Thoracic aorta (tissue), 2 donors: ENCODE data around the gene MRPS2. TPM values are rescaled to one million over a fixed set of nuclear protein-coding genes. Genes with fewer than 3 reads are reported as not detected.

Source experiments
- ATAC-seq: fragments of 150-250 bp; one replicate; pipeline ENCODE4 v1.8.0; 2017; ENCODE audit warnings: low read depth; ENCODE audit not compliant: insufficient number of reproducible peaks, low FRiP score
- DNase-seq: peaks from one replicate; pipeline ENCODE4 v3.0.0-alpha.2; 2020; ENCODE audit warnings: low spot score
- H3K27ac ChIP-seq, 2 donors: fragments of 200-600 bp; sonication (generic); 1 replicate in 1 of 2; 2 replicates in 1 of 2; pipeline ENCODE4 v1.5.1; 2016; ENCODE audit warnings: mild to moderate bottlenecking in 2 of 2, moderate library complexity in 2 of 2
- H3K27me3 ChIP-seq: fragments of 200-600 bp; sonication (generic); replicated peaks from 2 replicates; pipeline ENCODE4 v1.6.0; 2016; ENCODE audit warnings: mild to moderate bottlenecking; ENCODE audit not compliant: insufficient read depth
- H3K36me3 ChIP-seq: fragments of 200-600 bp; sonication (generic); one replicate; pipeline ENCODE4 v1.5.1; 2016
- H3K4me1 ChIP-seq, 2 donors: fragments of 200-600 bp; sonication (generic); 1 replicate in 1 of 2; 2 replicates in 1 of 2; pipeline versions ENCODE4 v1.5.1 to v1.6.0; 2016; ENCODE audit warnings: low read depth in 2 of 2, mild to moderate bottlenecking in 1 of 2; ENCODE audit not compliant: control insufficient read depth in 1 of 2
- H3K4me3 ChIP-seq: fragments of 200-600 bp; sonication (generic); 2 replicates; pipeline ENCODE4 v1.5.1; 2016; ENCODE audit warnings: mild to moderate bottlenecking
- H3K9me3 ChIP-seq: fragments of 200-600 bp; sonication (generic); 2 replicates; pipeline ENCODE4 v1.5.1; 2016
- CTCF ChIP-seq: fragments of 200-600 bp; sonication (generic); IDR thresholded peaks from one replicate; pipeline ENCODE4 v1.5.1; 2019; ENCODE audit warnings: antibody characterized with exemption
- total RNA-seq, 2 donors: library from RNA; depleted of rRNA; stranded (reverse); fragments of >200 nt; gene quantifications; one replicate each; pipeline versions ENCODE4 v1.1.0 to v1.2.3, GENCODE V29; 2016

MRPS2 gene
- total RNA-seq, 2 donors from 2014 or later, result 31.5 to 32.2 TPM

GRCh38 chr9:135504262-135505243 lies 4.1 kb downstream of the MRPS2 start:
- TF ChIP-seq CTCF, result peak; percentile 53
- ATAC-seq, result no peak
- DNase-seq, result no peak
- H3K27ac ChIP-seq, result no peak overlapping the region
- H3K4me3 ChIP-seq, result no peak overlapping the region
- H3K36me3 ChIP-seq, result peaks cover 25% of the 10 kb centered on the region
- H3K4me1 ChIP-seq, result peaks cover 3 to 16% of the 10 kb centered on the region in 2 donors
- H3K9me3 ChIP-seq, result no peaks in the 10 kb centered on the region
- no peaks in the 10 kb centered on the region for H3K27me3 ChIP-seq

- Histone ChIP-seq H3K4me3 (no peak overlapping the region), H3K36me3 (peaks cover 25% of the 10 kb centered on the region), H3K4me1 (peaks cover 3 to 15% of the 10 kb centered on the region in 2 donors), H3K27ac (no peak overlapping the region), H3K9me3 (no peaks in the 10 kb centered on the region), H3K27me3 (no peaks in the 10 kb centered on the region)
- no peak for ATAC-seq
- no peak for DNase-seq
- TF ChIP-seq CTCF, result no peak
Observed at GRCh38 chr9:135505406-135506187, 5.1 kb downstream of the MRPS2 start.

- Histone ChIP-seq H3K4me3 (no peak overlapping the region), H3K4me1 (peaks cover 3 to 10% of the 10 kb centered on the region in 2 donors), H3K9me3 (no peaks in the 10 kb centered on the region), H3K27me3 (no peaks in the 10 kb centered on the region), H3K36me3 (peaks cover 25% of the 10 kb centered on the region), H3K27ac (no peak overlapping the region)
- DNase-seq (no peak), ATAC-seq (no peak)
- TF ChIP-seq CTCF, result no peak
Observed at GRCh38 chr9:135506327-135507103, 6.0 kb downstream of the MRPS2 start.

- no peak for DNase-seq
- no peak for TF ChIP-seq CTCF
- peaks cover 25% of the 10 kb centered on the region for H3K36me3 ChIP-seq
Observed at GRCh38 chr9:135507104-135508035, 6.9 kb downstream of the MRPS2 start.

More at GRCh38 chr9:135507104-135508035, 6.9 kb downstream of the MRPS2 start:
- ATAC-seq, result no peak
- peaks cover 0 to 1% of the 10 kb centered on the region in 2 donors for H3K4me1 ChIP-seq
- H3K27ac ChIP-seq, result no peak overlapping the region
- no peaks in the 10 kb centered on the region for H3K27me3 ChIP-seq
- no peaks in the 10 kb centered on the region for H3K9me3 ChIP-seq
- H3K4me3 ChIP-seq, result no peak overlapping the region
